AG08395 (cell line): Measurements from ENCODE around the gene NUTM2F.
"Not testable (repeated sequence)": the region's sequence is repeated elsewhere in the genome, so short reads cannot be mapped to it uniquely, and the experiment has no call there.

Source experiments
- DNase-seq: peaks from one replicate; pipeline ENCODE4 v3.0.0; 2012; ENCODE audit warnings: mixed read lengths, low spot score

Gene NUTM2F

DNA sequence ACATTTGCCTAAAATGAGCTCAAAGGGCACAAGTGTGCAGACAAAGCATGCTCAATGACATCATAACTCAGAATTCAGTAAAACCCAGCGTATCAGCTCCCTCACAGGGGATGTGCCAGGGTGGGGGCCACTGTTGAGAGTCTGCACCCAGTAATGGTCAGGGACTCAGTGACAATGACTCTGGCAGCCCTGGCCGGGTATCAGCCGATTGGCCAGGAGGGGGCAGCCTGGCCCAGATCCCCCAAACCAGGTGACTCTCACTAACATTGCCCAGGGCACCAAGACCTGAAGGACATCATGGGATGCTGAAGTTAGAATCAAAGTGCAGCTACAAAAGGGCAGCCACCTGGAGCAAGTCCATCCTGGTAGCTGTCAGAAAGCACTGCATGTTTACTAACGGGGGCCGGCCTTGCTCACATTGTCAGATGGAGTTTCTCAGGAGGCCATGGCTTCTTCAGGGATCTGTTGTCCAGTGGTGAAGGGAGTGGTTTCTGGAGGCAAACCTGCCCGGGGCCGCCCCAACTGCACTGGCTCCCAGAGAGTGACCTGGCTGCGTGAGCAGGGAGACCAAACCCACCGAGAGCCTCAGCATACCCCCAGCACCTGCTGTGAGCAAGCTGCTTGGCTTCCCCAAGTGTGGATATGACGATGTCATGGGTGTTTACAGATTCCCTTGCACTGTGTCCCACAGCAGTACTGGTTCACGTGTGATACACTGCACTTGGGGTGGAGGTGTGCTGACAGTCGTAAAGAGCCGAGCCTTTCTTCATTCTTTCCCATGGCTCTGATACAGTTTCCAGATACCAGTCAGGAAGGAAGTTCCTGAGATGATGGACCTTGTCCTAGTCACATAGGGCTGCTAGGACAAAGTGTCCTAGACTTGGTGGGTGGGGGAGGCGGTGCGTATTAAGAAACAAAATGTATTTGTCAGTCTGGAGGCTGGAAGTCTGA lies 13.1 kb downstream of the NUTM2F start:
- not testable (repeated sequence) for DNase-seq

DNA sequence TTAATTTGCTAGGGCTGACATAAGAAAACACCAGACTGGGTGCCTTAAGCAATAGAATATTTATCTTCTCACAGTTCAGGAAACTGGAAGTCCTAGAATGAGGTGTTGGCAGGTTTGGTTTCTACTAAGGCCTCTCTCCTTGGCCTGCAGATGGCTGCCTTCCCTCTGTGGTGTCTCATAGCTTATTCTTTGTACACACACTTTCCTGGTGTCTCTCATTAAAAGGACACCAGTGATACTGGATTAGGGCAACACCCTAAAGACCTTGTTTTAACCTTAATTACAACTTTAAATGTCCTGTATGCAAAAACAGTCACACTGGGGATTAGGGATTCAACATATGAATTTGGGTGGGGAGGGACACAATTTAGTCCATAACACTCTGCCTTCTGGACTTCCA lies 25.1 kb downstream of the NUTM2F start:
- DNase-seq: no peak

DNA sequence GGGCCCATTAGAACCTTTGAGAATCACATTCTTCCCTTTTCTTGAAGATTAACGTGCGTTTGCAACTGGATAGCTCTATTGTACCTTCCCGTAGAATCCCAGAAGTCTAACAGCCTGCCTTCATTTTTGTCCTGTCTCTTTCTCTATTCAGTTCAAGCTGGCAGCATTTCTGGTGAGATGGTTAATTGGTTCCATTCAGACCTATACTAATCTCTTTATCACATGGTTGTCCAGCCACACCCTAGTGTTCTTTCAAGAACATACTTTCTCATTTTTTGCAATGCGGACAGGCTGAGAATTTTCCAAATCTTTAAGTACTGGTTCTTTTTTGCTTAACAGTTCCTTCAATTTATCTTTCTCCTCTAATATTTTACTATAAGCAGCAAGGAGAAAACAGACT lies 26.0 kb downstream of the NUTM2F start:
- no peak for DNase-seq

DNA sequence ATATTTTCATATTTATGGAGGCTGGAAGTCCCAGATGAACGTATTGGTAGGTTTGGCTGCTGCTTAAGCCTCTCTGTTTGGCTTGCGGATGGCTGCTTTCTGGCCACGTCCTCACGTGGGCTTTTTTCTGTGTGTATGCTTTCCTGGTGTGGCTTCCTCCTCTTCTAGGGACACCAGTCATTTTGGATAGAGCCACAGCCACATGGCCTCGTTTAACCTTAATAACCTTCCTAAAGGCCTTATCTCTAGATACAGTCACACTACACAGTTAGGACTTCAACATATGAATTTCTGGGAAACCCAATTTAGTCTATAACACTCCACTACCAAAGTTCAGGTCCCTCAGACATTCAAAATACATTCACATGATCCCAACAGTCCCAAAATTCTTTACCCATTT lies 26.9 kb downstream of the NUTM2F start:
- no peak for DNase-seq

- DNase-seq: no peak
Observed at GRCh38 chr9:94300470-94301301, 27.8 kb downstream of the NUTM2F start.

- no peak for DNase-seq
Observed at GRCh38 chr9:94298949-94299599, 29.4 kb downstream of the NUTM2F start.

DNA sequence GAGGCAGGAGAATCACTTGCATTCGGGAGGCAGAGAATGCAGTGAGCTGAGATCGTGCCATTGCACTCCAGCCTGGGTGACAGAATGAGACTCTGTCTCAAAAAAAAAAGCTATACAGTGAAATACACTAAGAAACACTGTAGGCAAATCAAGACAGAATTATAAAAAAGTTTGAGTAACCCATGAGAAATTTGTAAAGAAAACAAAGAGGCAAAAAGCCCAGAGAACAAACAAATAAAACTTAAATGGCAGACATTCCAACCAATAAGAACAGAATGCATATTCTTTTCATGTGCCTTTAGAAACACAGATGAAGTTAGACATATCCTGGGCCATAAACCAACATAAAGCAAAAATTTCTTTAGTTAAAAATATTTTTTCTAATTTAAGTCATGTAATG lies 38.8 kb downstream of the NUTM2F start:
- DNase-seq: no peak

DNA sequence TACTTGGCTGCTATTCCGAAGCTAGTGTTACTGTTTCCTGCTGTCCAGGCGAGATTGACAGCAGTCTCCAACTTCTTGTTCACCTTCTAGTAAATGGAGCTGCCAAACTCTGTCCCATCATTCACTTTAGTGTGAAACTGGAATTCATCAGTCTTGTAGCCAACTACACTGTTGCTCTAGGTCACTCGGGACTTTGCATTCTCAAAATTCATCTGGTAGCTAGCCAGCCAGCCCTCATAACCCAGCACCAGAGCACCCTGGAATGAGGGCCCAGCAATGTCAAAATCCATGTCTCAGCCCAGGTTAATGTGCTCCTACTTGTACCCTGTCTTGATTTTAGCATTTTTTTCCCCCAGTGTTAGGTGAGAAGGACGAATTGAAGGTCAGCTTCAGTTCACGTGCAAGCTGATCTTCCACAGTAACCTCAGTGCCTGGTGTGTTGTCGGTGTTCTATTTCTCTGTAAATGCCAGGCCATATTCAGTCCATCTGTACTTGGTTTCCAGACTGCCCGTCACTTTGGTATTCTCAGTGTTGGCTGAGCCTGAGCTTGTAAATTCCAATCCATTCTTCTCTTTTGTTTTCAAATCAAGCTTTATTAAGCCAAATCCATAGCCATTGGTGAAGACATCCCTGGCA lies 40.4 kb downstream of the NUTM2F start:
- DNase-seq: no peak

- no peak for DNase-seq
Observed at GRCh38 chr9:94286116-94286515, 42.3 kb downstream of the NUTM2F start.

GRCh38 chr9:94281101-94281500 lies 47.3 kb downstream of the NUTM2F start:
- DNase-seq: no peak

GRCh38 chr9:94280409-94280989 lies 47.9 kb downstream of the NUTM2F start:
- DNase-seq: no peak

GRCh38 chr9:94277885-94278536 lies 50.4 kb downstream of the NUTM2F start:
- DNase-seq: no peak

DNA sequence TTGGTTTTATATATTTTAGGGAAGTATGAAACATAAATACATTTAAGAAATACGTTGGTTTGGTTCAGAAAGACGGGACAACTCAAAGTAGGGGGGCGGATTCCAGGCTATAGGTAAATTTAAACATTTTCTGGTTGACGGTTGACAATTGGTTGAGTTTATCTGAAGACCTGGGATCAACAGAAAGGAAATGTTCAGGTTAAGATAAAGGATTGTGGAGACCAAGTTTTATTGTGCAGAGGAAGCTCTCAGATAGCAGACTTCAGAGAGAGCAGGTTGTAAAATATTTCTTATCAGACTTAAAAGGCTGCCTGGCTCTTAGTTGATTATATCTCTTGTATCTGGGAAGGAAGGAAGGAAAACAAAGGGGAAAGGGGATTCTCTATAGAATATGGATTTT lies 51.4 kb downstream of the NUTM2F start:
- not testable (repeated sequence) for DNase-seq

GRCh38 chr9:94270009-94270408 lies 58.4 kb downstream of the NUTM2F start:
- DNase-seq: no peak

- DNase-seq: no peak
Observed at GRCh38 chr9:94269264-94269663, 59.2 kb downstream of the NUTM2F start.
